Activated gamma-delta T cell treated with anti-CD3 and anti-CD28 coated beads, Interleukin-2, amount 50 U/mL, for 16 hours (primary cell): ENCODE results near the gene MRPL12.
A peak's percentile ranks its signal among the peaks of the same experiment; 100 is the strongest.
"Not testable (repeated sequence)": the region's sequence is repeated elsewhere in the genome, so short reads cannot be mapped to it uniquely, and the experiment has no call there.

Source experiments
- DNase-seq: peaks from one replicate; pipeline ENCODE4 v3.0.0-alpha.2; 2020; ENCODE audit warnings: low read depth

MRPL12 gene

DNA sequence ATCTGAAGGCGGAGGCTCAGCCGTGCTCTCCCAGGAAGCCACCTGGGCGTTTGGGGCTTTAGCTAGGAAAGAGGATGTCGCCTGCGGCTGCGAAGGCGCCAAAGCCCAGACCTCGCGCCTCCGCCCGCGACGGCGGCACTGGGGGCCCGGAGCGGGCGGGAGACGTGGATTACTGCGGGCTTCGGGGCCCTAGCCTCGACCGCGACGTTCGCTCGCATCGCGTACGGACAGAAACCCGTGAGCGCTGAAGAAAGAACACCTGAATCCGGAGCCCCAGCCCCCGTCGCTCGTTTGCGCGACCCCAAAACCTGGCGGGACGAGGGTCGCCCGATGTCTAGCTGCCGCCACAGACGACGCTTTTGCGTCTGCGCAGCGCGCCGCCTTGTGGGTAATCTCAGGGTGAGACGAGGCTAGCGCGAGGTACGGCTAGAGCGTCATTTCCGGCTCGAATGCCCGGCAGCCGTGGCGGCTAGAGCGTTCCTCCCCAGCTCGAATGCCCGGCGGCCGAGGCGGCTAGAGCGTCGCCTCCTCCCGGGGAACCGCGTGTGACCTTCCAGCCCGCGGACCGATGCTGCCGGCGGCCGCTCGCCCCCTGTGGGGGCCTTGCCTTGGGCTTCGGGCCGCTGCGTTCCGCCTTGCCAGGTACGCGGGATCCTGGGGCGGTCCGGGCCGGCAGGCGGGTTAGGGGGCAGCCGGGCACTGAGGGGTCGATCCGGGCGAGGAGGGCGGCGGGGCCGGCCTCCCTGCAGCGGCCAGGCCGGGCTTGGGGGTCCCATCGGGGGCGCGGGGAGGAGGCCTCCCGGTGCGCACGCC is at the start of gene MRPL12:
Gene MRPL12, plus strand, starts transcription at position 434 of the 813 bp plus-strand sequence. Its CDS starts 135 bp downstream, at position 569.
- peak; percentile 86 for DNase-seq

DNA sequence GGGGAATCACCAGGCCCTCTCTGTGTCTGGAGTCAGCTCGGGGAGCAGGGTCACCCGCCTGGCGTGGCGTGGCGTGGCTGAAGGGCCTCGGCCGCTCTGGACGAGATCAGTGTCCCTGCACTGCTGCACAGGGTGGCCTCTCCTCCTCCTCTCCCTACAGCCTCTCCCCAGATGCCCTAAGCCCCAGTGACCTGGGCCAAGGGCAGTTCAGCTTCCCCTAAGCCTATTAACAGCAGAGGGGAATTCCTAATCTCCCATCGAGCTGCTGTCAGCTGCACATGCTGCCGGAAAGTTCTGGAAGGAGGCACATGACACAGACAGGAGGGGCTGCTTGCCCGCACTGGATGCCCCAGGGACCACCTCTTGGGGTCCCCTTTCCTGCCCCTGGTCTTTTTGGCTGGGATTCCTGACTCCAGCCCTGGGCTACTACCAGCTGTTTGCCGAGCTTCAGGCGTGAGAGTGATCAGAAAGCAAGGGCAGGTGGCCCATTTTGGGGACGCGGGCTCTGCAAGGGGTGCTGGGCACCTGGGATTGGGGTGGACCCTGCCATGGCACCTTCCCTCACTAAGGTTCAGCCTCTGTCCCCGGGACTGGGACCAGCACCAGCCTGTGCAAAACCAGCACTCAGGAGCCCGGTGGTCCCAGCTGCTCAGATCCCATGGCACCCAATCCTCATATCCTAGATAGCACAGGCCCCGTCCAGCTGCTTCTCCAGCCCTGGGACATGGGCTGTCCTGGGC is 47.6 kb upstream of the MRPL12 start:
- DNase-seq = no peak

DNA sequence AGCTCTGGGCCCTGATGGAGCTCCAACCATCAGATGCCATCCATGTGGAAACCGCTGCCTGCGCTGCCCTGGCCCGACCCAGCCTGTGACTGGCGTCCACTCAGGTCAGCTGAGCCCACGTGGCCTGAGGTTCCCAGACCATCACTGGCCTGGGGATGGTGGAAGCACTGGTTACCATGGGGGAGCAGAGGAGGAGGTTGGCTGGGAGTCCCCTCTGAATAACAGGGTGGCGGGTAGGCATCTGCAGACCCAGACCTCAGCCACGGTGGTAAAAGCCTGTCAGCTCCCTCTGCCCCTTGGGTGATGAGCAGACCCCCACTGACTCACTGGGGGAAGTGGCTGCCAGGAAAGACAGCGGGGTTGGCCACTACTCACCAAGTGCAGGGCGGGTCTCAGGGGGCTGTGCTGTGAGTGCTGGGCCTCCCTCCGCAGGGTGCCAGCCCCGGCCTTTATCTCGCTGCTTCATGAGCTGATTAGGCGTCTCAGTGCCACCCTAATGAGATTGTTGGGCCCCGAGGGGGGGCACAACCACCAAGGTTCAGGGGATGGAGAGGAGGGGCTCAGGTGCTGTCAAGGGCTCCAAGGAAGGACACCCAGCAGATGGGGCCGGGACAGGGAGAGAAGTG is 46.9 kb upstream of the MRPL12 start, which contains the start of gene PDE6G:
Gene PDE6G, minus strand, starts transcription at position 425 of the 626 bp plus-strand sequence. CDS start 3,237 bp downstream, outside the sequence.
- DNase-seq = no peak

DNA sequence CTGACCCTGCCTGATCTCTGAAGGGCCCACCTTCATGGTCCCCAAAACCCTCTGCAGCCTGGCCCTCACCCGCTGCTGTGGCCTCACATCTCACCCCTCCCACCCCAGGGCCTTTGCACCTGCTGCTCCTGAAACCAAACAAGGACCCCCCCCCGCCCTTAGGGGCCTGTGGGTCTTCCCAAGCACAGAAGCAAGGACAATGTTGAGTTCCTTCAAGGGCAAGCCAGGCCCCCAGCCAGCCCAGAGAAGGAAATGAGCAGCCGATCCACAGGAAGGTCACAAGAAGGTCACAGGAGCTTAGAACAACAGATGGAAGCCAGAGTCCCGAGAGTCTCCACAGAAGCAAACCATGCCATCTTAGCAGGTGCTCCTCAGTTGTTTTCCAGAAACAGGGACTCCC is 46.3 kb upstream of the MRPL12 start:
- no peak for DNase-seq

DNA sequence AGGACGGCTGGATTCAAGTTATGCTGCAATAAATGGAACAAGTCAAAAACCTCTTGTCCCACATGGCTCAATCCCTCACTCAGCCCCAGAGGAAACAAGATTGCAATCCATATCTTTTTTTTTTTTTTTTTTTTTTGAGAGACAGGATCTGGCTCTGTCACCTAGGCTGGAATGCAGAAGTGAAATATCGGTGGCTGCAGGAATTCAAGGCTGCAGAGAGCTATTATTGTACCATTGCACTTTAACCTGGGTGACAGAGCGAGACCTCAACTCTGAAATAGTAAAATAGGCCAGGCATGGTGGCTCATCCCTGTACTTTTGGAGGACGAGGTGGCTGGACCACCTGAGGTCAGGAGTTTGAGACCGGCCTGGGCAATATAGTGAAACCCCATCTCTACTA is 44.1 kb upstream of the MRPL12 start:
- DNase-seq = no peak

DNA sequence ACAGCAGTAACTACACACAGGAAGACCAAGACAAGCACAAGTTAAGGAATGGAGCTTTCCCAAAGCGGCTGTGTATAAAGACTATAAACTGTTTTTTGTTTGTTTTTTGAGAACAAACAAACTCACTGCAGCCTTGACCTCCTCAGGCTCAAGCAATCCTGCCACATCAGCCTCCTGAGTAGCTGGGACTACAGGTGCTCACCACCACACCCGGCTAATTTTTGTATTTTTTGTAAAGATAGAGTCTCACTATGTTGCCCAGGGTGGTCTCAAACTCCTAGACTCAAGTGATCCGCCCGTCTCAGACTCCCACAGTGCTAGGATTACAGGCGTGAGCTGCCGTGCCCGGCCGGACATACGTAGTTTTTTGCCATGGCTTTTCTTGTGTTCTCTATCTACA is 42.7 kb upstream of the MRPL12 start:
- DNase-seq = no peak

DNA sequence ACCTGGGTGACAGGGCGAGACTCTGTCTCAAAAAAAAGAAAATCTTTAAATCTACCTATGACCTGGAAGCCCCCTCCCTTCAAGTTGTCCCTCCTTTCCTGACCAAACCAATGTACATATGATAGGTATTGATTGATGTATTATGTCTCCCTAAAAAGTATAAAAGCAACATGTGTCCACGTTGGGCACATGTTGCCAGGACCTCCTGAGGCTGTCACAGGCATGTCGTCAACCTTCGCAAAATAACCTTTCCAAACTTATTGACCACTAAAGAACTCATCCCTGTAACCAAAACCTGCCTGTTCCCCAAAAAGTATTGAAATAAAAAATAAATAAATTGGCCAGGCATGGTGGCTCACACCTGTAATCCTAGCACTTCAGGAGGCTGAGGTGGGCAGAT is 41.2 kb upstream of the MRPL12 start:
- DNase-seq = no peak

DNA sequence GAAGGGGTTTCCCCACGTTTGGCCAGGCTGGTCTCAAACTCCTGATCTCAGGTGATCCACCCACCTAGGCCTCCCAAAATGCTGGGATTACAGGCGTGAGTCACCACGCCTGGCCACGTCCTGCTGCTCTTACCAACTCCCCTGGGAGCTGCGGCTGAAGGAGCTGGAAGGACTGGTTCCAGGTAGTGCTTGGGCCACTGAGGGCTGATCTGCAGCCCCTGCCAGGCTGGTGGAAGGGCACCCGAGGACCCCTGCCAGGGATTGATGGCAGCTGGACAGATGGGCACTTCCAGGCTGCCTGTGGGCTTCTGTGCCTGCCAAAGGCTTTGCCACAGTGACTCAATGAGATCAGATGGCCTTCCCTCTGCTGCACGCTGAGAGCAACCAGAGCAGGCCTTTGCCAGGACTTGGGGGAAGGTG is 39.1 kb upstream of the MRPL12 start:
- no peak for DNase-seq

DNA sequence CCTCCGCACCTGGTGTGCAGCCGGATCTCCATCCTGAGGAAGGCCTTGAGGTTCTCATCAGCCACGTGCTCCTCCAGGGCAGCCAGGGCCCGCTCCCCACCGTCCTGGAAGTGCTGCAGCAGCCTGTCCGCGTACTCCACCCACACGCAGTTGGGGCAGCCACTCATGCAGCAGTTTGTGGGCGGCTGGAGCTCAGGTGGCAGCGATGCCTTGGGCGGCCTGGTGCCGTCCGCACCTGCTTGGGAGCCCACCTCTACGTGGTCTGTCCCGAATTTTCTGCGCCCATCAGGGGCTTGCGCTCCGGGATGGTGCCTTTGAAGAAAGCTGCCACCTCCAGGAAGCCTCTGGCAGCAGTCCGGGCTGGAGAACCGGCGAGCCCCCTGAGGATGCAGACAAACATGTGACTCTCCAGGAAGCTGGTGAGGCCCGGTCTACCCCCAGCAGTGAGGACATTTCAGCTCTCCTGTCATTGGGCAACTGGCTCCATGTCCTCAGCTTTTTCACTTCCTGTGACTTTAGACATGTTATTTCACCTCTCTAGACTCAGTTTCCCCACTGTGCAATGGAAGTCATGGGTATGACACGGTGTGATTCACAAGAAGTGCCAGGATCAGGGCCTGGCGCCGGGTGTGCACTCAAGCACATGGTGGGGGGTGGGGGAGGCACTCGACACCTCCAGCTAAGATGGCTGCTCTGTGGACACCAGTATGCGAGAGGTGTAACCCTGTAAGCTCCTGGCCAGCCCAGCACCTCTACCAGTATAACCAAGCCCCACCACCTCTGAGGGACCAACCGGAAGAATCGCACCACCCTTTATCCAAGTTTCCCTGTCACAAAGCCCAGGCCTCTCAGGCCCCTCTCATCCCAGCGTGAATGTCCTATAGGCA is 37.7 kb upstream of the MRPL12 start:
- DNase-seq = no peak

DNA sequence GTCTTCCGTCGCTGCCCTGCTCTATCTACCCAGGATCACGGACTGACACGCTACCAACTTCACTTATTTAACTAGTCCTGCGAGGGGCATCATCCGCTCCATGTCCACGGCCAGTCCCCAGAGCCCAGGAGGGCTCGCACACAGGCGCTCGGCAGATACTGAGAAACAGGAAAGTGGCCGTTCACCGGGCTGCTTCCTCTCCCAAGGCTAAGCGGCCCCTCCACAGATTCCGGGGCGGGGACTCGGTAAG is 37.1 kb upstream of the MRPL12 start:
- DNase-seq = no peak

DNA sequence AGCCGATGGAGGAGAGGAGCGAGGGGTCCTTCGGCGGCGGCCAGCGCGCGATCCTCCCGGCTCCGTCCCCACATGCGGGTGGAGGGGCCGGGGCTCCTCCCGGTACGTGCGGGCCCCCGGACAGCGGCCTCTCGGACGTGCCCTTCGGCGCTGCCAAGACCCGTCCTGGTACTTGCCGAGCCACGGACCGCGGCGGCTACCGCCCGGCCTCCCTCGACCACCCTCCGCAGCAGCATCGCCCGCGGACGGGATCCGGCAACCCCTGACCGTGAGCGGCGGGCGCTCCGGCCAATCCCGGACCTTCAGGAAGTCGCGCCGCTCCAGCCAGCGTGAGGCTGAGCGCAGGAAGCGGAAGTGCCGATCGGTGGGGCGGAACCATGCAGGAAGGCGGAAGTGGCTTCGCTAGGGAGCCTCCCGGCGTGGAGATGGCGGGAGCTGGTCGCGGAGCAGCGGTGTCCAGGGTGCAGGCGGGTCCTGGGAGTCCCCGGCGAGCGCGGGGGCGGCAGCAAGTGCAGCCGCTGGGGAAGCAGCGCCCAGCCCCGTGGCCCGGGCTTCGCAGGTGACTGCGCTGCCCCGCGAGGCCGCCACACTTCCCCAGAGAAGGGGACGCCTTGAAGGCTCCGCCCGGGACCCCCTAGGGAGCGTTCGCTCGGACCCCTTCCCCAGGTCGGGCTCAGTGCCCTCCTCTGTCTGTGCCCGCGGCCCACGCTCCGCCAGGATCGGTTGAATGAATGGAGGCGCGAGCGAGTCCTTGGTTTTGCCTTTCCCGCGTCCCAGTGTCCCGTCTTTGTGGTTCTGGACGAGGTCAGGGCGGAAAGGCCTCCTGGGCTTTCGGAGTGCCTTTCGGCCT is 36.6 kb upstream of the MRPL12 start, which contains the start of the genes CCDC137 and OXLD1:
Gene CCDC137, plus strand, starts transcription at position 396 of the 850 bp plus-strand sequence. Its CDS starts 30 bp downstream, at position 426.
Gene OXLD1, minus strand, starts transcription at position 264 of the 850 bp plus-strand sequence. Its CDS starts 28 bp downstream, at position 236.
- peak; percentile 89 for DNase-seq

DNA sequence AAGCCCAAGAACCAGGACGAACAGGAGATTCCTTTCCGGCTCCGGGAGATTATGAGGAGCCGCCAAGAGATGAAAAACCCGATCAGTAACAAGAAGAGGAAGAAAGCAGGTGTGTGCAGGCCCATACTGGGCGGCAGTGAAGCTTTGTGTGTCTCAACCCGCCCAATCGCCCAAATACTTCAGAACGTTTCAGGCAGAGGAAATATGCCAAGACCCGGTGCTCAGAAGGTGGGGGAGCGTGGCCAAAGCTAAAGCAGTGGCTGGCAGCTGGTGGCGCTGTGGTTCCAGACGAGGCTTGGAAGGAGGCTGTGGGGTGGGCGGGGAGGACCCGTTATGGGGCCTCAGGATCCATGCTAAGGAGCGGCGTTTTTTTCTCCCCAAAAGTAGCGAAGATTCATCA is 35.4 kb upstream of the MRPL12 start:
- no peak for DNase-seq

DNA sequence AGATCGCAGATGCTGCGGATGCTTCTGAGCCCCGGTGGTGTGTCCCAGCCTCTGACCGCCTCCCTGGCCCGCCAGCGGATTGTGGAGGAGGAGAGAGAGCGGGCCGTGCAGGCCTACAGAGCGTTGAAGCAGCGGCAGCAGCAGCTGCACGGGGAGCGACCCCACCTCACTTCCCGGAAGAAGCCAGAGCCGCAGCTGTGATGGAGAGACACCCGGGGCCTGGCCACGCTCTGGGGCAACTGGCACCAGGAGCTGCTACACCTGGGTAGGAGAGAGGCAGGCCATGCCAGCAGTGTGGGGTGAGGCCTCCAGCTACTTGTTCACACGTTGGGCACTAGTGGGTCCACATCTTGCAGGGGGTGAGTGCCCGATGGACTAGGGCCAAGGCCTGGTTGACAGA is 30.7 kb upstream of the MRPL12 start:
- no peak for DNase-seq

DNA sequence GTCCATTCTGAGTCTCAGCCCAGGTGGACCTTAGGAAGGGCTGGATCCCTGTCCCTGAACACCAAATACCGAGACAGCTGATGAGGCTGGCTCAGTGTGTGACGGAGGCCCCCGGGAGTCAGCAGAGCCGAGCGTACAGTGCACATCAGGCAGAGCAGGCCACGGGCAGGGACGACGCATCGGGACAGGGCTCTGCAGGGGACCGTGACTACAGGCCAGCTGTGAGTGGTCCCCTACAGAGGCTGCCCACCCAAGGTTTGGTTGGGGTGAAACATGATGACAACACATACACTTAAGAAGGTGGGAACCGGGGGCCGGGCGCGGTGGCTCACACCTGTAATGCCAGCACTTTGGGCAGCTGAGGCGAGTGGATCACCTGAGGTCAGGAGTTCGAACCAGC is 30.2 kb upstream of the MRPL12 start:
- no peak for DNase-seq

DNA sequence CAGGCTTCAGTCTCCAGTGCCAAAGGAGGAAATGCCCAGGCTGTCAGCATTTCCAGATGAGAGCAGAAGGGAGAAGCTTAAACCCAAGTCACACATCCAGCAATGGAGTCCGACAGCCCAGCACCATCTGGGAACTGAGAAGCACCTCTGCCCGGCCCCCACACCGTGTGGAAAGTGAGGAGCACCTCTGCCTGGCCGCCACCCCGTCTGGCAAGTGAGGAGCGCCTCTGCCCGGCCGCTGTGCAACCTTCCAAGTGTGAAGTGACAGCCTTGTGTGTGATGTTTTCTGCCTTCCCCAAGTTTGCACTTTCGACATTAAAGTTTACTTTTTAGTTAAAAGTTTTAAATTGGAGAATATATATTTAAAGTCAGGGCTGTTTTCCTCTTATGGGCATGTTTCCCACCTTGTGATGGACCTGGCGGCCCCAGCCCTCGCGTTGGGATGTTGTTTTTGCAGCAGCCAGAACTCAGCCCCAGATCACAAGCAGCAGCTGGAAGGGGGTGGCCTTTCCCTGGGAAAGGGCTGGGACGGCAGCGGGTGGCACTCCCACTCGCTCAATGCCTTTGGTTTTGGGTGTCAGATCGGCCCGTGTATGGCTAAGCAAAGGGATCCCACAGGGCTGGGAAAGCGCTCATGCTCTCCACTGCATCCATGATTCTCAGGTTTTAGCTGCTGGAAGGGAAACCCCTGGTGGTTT is 29.5 kb upstream of the MRPL12 start:
- DNase-seq = no peak

DNA sequence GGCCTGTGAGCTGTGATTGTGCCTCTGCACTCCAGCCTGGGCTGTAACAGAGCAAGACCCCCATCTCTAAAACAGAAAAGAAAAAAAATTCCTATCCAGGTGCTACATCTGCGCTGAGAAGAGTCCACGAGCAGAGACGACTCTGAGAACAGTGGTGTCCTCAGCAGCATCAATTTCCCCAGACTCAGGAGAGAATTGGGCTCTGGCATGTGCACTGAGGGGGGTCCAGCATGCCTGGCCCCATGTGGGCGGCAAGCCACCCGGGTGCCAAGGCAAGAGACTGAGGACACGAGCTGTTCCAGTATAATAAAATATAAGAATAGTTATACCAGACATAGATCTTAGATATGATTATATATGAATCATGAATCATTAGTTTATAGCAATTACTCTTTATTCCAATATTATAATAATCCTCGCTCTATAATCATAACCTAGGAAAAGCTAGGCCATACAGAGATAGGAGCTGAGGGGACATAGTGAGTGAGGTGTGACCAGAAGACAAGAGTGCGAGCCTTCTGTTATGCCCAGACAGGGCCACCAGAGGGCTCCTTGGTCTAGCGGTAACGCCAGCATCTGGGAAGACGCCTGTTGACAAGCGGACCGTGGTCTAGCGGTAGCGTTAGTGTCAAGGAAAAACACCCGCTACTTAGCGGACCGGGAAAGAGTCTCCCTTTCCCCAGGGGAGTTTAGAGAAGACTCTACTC is 27.5 kb upstream of the MRPL12 start:
- DNase-seq = not testable (repeated sequence)

DNA sequence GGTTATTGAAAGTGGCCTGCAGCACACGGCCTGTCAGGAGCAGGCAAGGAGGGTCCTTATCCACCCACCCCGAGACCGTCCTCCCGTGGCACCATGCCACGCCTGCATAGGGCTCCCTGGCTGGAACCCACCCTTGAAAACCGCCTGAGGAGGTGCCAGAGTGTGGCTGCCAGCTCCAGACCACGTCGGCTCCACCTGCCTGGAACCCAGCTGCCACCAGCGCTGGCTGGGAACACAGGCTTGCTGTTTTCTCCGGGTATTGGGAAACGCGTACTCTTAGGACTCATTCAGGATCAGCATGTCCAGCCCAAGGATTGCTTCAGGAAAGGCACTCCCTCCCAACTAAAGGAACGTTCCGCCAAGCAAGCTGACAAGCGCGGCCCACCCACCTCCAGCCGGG is 26.3 kb upstream of the MRPL12 start:
- DNase-seq = no peak

DNA sequence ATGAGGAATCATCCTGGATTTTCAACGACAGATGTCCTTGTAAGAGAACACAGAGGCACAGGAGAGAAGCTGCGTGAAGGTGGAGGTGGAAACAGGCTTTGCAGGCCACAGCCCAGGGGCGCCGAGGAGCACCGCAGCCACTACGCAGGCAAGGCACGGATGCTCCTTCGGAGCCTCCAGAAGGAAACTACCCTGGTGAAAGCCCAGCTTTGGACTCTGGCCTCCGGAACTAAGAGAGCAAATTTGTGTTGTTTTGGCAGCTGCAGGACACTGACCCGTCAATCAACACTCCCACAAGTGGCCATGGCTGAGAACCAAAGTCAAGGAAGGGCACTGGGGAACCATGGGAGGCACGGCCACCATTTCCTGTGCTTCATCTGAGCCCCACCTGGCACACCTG is 23.0 kb upstream of the MRPL12 start:
- DNase-seq = no peak

DNA sequence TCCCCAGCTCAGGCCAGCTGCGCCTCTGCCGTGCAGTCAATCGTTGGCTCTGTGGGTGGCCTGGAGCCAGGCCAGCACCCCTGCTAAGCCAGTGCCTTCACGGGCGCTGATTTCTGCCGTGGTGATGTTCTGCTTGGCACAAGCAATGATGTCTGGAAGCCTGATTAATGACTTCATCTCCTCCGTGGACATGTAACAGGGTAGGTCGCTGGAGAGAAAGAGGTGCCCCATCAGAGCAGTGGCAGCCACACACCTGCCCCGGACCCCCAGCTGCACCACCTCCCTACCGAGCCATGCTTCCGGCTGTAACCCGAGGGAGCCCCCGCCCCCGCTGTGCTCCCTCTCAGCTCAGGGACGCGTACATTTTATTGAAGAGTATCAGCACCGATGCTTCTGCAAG is 21.5 kb upstream of the MRPL12 start:
- no peak for DNase-seq
